Panc1 (cell line): Measurements from ENCODE around the gene ALDH3A1.

Experiments used
- CTCF ChIP-seq: fragments of 450-650 bp; IDR thresholded peaks from 2 replicates; pipeline ENCODE4 v1.5.1; 2017; ENCODE audit warnings: mild to moderate bottlenecking
- SIN3A ChIP-seq: IDR thresholded peaks from 2 replicates; pipeline ENCODE4 v1.6.1; 2012; ENCODE audit warnings: low read depth, mild to moderate bottlenecking, low read length, moderate library complexity, borderline replicate concordance; ENCODE audit not compliant: insufficient read depth

GRCh38 chr17:19742495-19742894, 5.6 kb downstream of the ALDH3A1 start:
- TF ChIP-seq CTCF = no peak
- no peak for TF ChIP-seq SIN3A
